AG09309 (cell line): ENCODE results near the gene SCCPDH.
"Not testable (repeated sequence)": the region's sequence is repeated elsewhere in the genome, so short reads cannot be mapped to it uniquely, and the experiment has no call there.

Experiments used
- DNase-seq: peaks from one replicate; pipeline ENCODE4 v3.0.0-alpha.2; 2010; ENCODE audit warnings: low read depth
- H3K4me3 ChIP-seq: 2 replicates; pipeline ENCODE4 v1.5.1; 2011; ENCODE audit warnings: mild to moderate bottlenecking, low read depth, low read length, moderate library complexity; ENCODE audit not compliant: control insufficient read depth
- TF ChIP-seq, protein P1 (sequence below): IDR thresholded peaks from 2 replicates; pipeline ENCODE4 v1.5.1; 2011; ENCODE audit warnings: mild to moderate bottlenecking, low read depth, low read length, inconsistent platforms; ENCODE audit not compliant: insufficient read depth, control insufficient read depth; ENCODE audit errors: missing control alignments

Gene SCCPDH

DNA sequence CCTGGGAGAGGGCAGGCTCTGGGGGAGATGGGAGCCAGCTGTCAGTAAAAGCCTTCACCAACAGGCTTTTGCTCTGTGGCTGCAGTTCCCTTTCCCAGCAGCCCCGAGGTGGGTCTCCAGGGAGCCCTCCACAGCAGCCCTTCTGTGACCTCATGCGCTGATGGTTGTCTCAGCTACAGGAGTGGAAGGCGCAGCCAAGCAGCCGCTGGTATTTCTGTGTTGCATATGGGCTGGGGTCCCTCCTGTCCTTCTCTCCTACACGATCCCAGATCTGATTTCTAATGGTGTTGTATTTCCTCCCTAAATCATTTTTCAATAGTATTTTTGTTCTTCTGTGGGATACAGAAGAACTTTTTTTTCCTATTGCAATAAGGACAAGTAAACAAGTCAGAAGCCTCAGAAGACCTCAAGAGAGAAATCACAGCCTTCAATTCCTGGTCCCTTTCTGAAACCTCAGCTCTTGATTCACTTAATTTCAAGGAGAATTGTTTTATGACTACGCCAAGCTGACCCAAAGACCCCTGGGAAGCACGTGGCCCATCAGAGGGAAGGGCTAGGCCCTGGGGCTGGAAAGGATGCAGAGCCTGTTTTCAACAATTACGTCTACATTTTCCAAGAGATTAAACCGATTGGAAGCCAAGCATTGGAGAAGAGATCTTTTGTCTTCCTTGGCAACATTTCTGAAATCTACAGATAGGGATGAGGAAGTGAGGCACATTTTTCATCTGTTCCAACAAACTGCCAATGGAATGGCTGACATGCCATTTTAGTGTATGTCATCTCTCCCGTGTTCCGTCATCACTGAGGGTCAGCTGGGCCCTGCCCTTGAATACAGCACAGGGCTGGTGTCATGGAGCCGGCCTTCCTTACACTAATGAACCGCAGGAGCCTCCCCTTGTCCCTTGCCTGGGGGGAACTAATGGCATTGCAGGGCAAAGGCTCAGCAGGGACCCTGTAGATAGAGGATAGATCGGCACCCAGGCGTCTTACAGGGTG is 42.0 kb upstream of the SCCPDH start:
- DNase-seq, result no peak
- H3K4me3 ChIP-seq, result no peak overlapping the region
- TF ChIP-seq, protein P1, sequence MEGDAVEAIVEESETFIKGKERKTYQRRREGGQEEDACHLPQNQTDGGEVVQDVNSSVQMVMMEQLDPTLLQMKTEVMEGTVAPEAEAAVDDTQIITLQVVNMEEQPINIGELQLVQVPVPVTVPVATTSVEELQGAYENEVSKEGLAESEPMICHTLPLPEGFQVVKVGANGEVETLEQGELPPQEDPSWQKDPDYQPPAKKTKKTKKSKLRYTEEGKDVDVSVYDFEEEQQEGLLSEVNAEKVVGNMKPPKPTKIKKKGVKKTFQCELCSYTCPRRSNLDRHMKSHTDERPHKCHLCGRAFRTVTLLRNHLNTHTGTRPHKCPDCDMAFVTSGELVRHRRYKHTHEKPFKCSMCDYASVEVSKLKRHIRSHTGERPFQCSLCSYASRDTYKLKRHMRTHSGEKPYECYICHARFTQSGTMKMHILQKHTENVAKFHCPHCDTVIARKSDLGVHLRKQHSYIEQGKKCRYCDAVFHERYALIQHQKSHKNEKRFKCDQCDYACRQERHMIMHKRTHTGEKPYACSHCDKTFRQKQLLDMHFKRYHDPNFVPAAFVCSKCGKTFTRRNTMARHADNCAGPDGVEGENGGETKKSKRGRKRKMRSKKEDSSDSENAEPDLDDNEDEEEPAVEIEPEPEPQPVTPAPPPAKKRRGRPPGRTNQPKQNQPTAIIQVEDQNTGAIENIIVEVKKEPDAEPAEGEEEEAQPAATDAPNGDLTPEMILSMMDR, result no peak

DNA sequence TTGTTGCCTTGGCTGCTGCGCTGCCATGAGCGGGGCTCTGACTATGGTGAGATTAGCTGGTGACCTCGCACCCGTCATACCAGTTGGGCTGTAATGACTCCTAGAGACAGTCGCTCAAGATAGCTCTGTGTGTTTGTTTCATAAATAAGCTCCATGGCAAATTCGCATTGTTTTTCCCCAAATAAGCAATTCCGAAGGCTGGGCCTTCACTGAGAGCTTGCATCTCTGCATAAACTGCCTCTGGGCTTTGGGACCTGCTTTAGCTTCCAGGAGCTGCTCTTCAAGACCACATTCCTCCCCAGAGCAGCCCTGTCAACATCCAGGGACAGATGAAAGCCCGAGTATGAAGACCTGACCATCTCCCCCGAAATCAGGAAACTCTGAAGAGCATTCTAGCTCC is 40.7 kb upstream of the SCCPDH start:
- TF ChIP-seq, protein P1, result no peak
- DNase-seq, result no peak
- no peak overlapping the region for H3K4me3 ChIP-seq

DNA sequence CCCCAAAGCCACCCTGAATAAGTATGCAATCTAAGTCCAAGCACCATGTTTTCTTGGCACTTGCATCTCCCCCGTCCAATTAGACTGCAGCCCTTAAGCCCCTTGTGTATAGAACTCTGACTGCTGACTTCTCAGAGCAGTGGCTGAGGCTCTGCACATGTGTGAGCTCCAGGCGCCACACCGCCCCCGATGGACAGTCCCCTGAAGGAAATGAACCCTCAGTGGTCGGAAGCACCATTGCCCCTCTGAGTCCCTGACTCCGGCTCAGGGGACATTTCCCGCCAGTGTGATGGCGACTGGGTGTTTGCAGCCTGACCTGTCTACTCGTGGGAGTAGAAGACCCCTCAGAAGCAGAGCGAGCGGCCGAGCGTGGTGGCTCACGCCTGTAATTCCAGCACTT is 37.2 kb upstream of the SCCPDH start:
- no peak for DNase-seq
- H3K4me3 ChIP-seq, result no peak overlapping the region
- TF ChIP-seq, protein P1, result no peak

DNA sequence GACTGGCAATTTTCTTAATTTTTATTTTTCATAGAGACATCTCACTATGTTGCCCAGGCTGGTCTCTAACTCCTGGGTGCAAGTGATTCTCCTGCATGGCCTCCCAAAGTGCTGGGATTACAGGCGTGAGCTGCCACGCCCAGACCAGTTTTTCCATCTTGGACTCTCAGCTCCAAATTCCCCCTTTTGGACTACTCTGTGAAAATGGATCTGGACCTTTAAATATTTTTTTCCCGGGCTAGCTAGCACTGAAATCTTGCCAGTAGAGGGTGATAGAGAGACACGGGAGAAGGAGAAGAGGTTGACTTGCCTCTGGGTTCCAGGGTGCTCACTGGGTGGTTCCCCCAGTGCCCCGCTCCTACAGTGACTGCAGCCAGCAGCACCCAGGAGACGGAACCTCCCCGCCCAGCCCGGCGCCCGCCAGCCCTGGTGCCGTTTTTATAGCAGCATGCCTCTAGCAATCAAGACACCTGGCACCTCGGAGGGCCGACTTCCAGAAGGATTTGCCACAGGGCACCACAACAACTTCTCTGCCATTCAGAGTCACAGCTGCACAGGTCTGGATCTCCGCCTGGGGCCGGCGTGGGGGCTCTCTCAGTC is 34.7 kb upstream of the SCCPDH start:
- TF ChIP-seq, protein P1, result peak; percentile 89
- peak; percentile 40 for DNase-seq
- H3K4me3 ChIP-seq, result peak overlapping the region; percentile 42

DNA sequence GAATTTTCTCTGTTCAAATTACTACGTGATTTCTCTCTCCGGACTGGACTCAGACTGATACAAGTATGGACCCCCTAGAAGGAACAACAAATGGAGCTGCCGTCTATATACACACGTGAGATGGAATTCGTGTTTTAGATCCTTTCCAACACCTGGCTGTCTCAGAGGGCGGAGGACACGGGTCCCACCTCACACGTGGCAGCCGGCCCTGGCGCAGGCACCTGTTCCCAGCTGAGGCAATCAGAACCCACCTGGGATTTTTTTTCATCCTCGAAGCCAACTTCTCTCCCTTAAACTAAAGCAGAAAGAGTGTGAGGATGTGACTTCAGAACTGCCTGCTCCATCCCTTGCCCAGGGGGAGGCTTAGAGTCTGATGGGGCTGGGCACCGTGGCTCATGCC is 34.1 kb upstream of the SCCPDH start:
- no peak overlapping the region for H3K4me3 ChIP-seq
- DNase-seq, result no peak

DNA sequence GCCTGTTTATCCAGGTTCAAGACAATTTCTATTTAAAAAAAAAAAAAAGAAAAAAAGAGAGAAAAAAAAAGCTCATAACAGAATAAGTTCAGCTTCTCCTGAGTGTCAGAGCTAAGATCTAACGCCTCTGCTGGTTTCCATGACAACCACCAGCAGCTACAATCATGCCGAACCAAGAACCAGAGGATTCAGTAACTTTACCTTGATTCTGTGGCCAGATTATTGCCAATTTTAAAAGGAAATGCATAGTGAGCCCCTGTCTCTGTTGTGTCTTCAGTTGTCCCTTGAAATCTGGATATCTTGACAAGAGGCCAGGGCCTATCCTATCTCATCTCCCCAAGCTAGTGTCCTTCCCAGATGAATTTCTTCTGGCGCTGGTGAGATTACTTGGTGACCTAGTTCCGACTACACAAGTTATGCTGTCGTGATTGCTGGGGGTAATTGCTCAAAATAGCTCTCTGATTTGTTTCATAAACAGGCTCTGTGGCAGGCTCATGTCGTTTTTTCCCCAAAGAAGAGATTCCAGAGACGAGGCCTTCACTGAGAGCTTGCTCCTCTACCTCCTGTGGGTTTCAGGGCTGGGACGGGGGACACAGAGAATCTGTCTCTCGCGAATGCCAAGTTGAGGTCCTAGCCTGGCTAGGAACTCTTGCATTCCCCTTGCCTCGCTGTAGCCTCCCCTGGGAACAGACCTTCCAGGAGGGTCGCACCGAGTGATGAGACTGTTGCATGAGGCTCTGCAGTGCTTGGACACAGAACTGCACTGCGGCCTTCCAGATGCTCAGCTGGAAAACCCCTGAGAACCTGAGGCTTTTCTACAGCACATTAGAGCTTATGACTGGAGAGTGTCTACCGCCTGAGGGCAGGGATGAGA is 32.4 kb upstream of the SCCPDH start:
- no peak for DNase-seq
- H3K4me3 ChIP-seq, result no peak overlapping the region
- TF ChIP-seq, protein P1, result no peak

More for the DNA sequence above, 34.1 kb upstream of the SCCPDH start:
- TF ChIP-seq, protein P1, result no peak

DNA sequence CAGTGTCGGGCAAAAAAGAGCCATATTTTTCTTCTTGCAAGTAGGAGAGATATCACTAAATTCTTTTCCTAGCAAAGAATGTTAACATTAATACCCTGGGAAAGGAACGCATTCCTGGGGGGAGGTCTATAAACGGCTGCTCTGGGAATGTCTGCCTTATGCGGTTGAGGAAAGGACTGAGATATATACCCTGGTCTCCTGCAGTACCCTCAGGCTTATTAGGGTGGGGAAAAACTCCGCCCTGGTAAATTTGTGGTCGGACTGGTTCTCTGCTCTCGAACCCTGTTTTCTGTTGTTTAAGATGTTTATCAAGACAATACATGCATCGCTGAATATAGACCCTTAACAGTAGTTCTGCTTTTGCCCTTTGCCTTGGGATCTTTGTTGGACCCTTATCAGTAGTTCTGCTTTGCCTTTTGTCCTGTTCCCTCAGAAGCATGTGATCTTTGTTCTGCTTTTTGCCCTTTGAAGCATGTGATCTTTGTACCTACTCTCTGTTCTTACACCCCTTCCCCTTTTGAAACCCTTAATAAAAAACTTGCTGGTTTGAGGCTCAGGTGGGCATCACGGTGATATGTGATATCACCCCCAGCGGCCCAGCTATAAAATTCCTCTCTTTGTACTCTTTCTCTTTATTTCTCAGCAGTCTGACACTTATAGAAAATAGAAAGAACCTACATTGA is 29.9 kb upstream of the SCCPDH start:
- not testable (repeated sequence) for DNase-seq, H3K4me3 ChIP-seq
